Esophagus muscularis mucosa (tissue), 4 donors: ENCODE results near the gene IPO9. TPM values are rescaled to one million over a fixed set of nuclear protein-coding genes. Genes with fewer than 3 reads are reported as not detected.

ENCODE experiments used
- DNase-seq: peaks from one replicate; pipeline ENCODE4 v3.0.0-alpha.2; 2017; ENCODE audit errors: extremely low spot score
- H3K27ac ChIP-seq, 4 donors: fragments of 200-600 bp; sonication (generic); replicated peaks in 1 of 4; 1 replicate in 3 of 4; 2 replicates in 1 of 4; pipeline ENCODE4 v1.5.1; 2016 to 2019; ENCODE audit warnings: mild to moderate bottlenecking in 1 of 4
- H3K27me3 ChIP-seq, 4 donors: fragments of 200-600 bp; sonication (generic); one replicate each; pipeline versions ENCODE4 v1.5.1 to v1.6.0; 2016 to 2019
- H3K36me3 ChIP-seq, 4 donors: fragments of 200-600 bp; sonication (generic); one replicate each; pipeline ENCODE4 v1.5.1; 2016 to 2019
- H3K4me1 ChIP-seq, 4 donors: fragments of 200-600 bp; sonication (generic); one replicate each; pipeline ENCODE4 v1.5.1; 2016 to 2019
- H3K4me3 ChIP-seq, 4 donors: fragments of 200-600 bp; sonication (generic); 1 replicate in 2 of 4; 2 replicates in 2 of 4; pipeline ENCODE4 v1.5.1; 2016 to 2019; ENCODE audit warnings: mild to moderate bottlenecking in 4 of 4, moderate library complexity in 1 of 4
- H3K9me3 ChIP-seq, 4 donors: fragments of 200-600 bp; sonication (generic); 1 replicate in 3 of 4; 2 replicates in 1 of 4; pipeline ENCODE4 v1.5.1; 2016 to 2019
- CTCF ChIP-seq, 3 experiments: fragments of 200-600 bp in 2 of 3; fragments of 450-650 bp in 1 of 3; sonication (generic) in 2 of 3; IDR thresholded peaks; one replicate each; pipeline ENCODE4 v1.5.1; 2017 to 2019; ENCODE audit warnings: antibody characterized with exemption in 3 of 3, mild to moderate bottlenecking in 2 of 3, moderate library complexity in 1 of 3
- EP300 ChIP-seq: sonication (generic); formaldehyde crosslinking; IDR thresholded peaks from one replicate; pipeline ENCODE4 v1.6.1; 2017; ENCODE audit warnings: antibody characterized with exemption
- POLR2A ChIP-seq: fragments of 450-650 bp; IDR thresholded peaks from one replicate; pipeline ENCODE4 v1.6.1; 2017; ENCODE audit warnings: antibody characterized with exemption, moderate library complexity, mild to moderate bottlenecking, low read depth
- POLR2AphosphoS5 ChIP-seq, 2 donors: sonication (generic); formaldehyde crosslinking; IDR thresholded peaks; one replicate each; pipeline ENCODE4 v1.6.1; 2017; ENCODE audit warnings: antibody characterized with exemption in 2 of 2
- WGBS: methylation state at CpG from one replicate; pipeline ENCODE4 v1.1.5; 2018; 5-methylcytosine and 5-hydroxymethylcytosine counted together
- intact Hi-C: fragments of 100-400 bp; cut with DNase I; formaldehyde crosslinking; loops from one replicate; pipeline ENCODE4 v1.15.1; 2023
- small RNA-seq, 3 donors: library from RNA; depleted of rRNA; stranded (forward); fragments of <200 nt; gene quantifications; one replicate each; pipeline ENCODE3, GENCODE V24; 2016
- total RNA-seq, 4 donors: library from RNA; depleted of rRNA; stranded (reverse); fragments of >200 nt; gene quantifications; one replicate each; pipeline versions ENCODE4 v1.1.0 to v1.2.1, GENCODE V29; 2016

The IPO9 gene
- total RNA-seq, 4 donors from 2014 or later = 17.4 to 31.8 (median 23.1) TPM

DNA sequence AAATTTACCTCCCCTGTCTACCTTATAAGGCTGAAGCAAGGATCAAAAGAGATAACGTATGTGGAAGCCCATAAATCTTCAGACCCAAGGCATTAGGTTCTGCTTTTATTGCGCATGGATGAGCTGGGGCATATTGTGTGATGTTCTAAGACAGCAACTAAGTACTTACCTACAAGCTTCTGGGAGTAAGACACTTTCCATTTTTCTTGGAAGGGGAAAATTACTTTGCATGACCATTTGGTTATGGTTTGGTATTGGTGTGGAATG, 96.3 kb downstream of the IPO9 start:
- no peaks in the 10 kb centered on the region for H3K9me3 ChIP-seq
- H3K4me1 ChIP-seq = peaks cover 5 to 100% (median 96%) of the 10 kb centered on the region in 4 donors
- peak overlapping the region; percentile 66 to 95 (median 86) for H3K27ac ChIP-seq
- peaks cover 0 to 50% (median 18%) of the 10 kb centered on the region in 4 donors for H3K36me3 ChIP-seq
- no peaks in the 10 kb centered on the region for H3K27me3 ChIP-seq
- intact Hi-C loops = no loop called here
- no peak for TF ChIP-seq EP300
- TF ChIP-seq POLR2A = no peak
- no peak for TF ChIP-seq POLR2AphosphoS5 (IDR thresholded peaks at IDR 0.05)
- no peak for TF ChIP-seq CTCF (IDR thresholded peaks at IDR 0.05)
- DNase-seq = no peak
- 51% methylated on average over 2 of the region's 2 CpGs for WGBS
- H3K4me3 ChIP-seq = no peak overlapping the region

- peaks cover 0 to 50% (median 20%) of the 10 kb centered on the region in 4 donors for H3K36me3 ChIP-seq
- 44% methylated on average over 5 of the region's 5 CpGs for WGBS
- H3K4me3 ChIP-seq = no peak overlapping the region
- H3K27me3 ChIP-seq = no peaks in the 10 kb centered on the region
- TF ChIP-seq POLR2AphosphoS5 (IDR thresholded peaks at IDR 0.05) (peak in 1 of 2 donors; percentile 39), POLR2A (no peak)
- no peak for DNase-seq
- intact Hi-C loops = no loop called here
- no peaks in the 10 kb centered on the region for H3K9me3 ChIP-seq
- peak overlapping the region; percentile 66 to 95 (median 86) for H3K27ac ChIP-seq
- H3K4me1 ChIP-seq = peaks cover 0 to 100% (median 96%) of the 10 kb centered on the region in 4 donors
These were observed 97.2 kb downstream of the IPO9 start for GRCh38 chr1:201925981-201926645.

- Histone ChIP-seq H3K4me3 (no peak overlapping the region), H3K9me3 (no peaks in the 10 kb centered on the region), H3K27me3 (no peaks in the 10 kb centered on the region), H3K36me3 (peaks cover 0 to 47% (median 17%) of the 10 kb centered on the region in 4 donors), H3K27ac (peak overlapping the region; percentile 66 to 95 (median 86)), H3K4me1 (peaks cover 0 to 100% (median 96%) of the 10 kb centered on the region in 4 donors)
- intact Hi-C loops = no loop called here
- DNase-seq = no peak
- 96% methylated on average over 3 of the region's 3 CpGs for WGBS
- no peak for TF ChIP-seq EP300
- no peak for TF ChIP-seq POLR2A
- peak in 1 of 2 donors; percentile 16 for TF ChIP-seq POLR2AphosphoS5 (IDR thresholded peaks at IDR 0.05)
- TF ChIP-seq CTCF (IDR thresholded peaks at IDR 0.05) = no peak
These were observed 99.3 kb downstream of the IPO9 start for GRCh38 chr1:201928266-201928665.

GRCh38 chr1:201930137-201930536, 101.2 kb downstream of the IPO9 start:
- Histone ChIP-seq H3K4me1 (peaks cover 0 to 100% (median 97%) of the 10 kb centered on the region in 4 donors), H3K27me3 (no peaks in the 10 kb centered on the region), H3K27ac (peak overlapping the region; percentile 48 to 95 (median 86)), H3K36me3 (peaks cover 0 to 53% (median 13%) of the 10 kb centered on the region in 4 donors), H3K9me3 (no peaks in the 10 kb centered on the region), H3K4me3 (no peak overlapping the region)
- TF ChIP-seq CTCF (IDR thresholded peaks at IDR 0.05) = no peak
- no peak for TF ChIP-seq POLR2A
- TF ChIP-seq POLR2AphosphoS5 (IDR thresholded peaks at IDR 0.05) = no peak
- TF ChIP-seq EP300 = no peak
- WGBS = 52% methylated on average over 4 of the region's 4 CpGs
- no peak for DNase-seq
- intact Hi-C loops = no loop called here

GRCh38 chr1:201930803-201931202, 101.8 kb downstream of the IPO9 start:
- no peak overlapping the region for H3K4me3 ChIP-seq
- intact Hi-C loops = no loop called here
- H3K27ac ChIP-seq = peak overlapping the region; percentile 48 to 95 (median 86)
- no peak for DNase-seq
- H3K4me1 ChIP-seq = peaks cover 0 to 100% (median 97%) of the 10 kb centered on the region in 4 donors
- WGBS = 51% methylated on average over 5 of the region's 5 CpGs
- H3K27me3 ChIP-seq = no peaks in the 10 kb centered on the region
- peaks cover 0 to 53% (median 13%) of the 10 kb centered on the region in 4 donors for H3K36me3 ChIP-seq
- TF ChIP-seq EP300 (no peak), CTCF (IDR thresholded peaks at IDR 0.05) (no peak), POLR2AphosphoS5 (IDR thresholded peaks at IDR 0.05) (peak in 1 of 2 donors; percentile 27), POLR2A (no peak)
- H3K9me3 ChIP-seq = no peaks in the 10 kb centered on the region

Small RNAs within 50 kb of the gene (small RNA-seq; reads per million reads assigned to genes)
- gene MIR1231 = 0 to 0.74 (median 0) reads per million in 3 donors
- 0 reads per million in 3 donors for gene MIR6739

Other genes starting within 250 kb of the IPO9 start
- 10 to 100 TPM; 20.3 to 31.0 (median 28.5) TPM for gene SHISA4, start 59.7 kb downstream of the IPO9 start, total RNA-seq
- 1,000 to 10,000 TPM; 1,021 to 1,618 (median 1,290) TPM for gene LMOD1, start 117.4 kb downstream of the IPO9 start, total RNA-seq
- gene TIMM17A, start 126.3 kb downstream of the IPO9 start, total RNA-seq = 10 to 100 TPM; 30.7 to 46.1 (median 32.4) TPM
- gene RNPEP, start 153.5 kb downstream of the IPO9 start, total RNA-seq = 10 to 100 TPM; 33.0 to 49.0 (median 44.0) TPM
- 1 to 10 TPM in 2 of 4 donors, under 1 TPM in 1, not detected in 1; 0.17 to 2.9 (median 1.2) TPM for gene ELF3, start 181.4 kb downstream of the IPO9 start, total RNA-seq